ENCODE data around the gene ABCC1.

ABCC1 gene

DNA sequence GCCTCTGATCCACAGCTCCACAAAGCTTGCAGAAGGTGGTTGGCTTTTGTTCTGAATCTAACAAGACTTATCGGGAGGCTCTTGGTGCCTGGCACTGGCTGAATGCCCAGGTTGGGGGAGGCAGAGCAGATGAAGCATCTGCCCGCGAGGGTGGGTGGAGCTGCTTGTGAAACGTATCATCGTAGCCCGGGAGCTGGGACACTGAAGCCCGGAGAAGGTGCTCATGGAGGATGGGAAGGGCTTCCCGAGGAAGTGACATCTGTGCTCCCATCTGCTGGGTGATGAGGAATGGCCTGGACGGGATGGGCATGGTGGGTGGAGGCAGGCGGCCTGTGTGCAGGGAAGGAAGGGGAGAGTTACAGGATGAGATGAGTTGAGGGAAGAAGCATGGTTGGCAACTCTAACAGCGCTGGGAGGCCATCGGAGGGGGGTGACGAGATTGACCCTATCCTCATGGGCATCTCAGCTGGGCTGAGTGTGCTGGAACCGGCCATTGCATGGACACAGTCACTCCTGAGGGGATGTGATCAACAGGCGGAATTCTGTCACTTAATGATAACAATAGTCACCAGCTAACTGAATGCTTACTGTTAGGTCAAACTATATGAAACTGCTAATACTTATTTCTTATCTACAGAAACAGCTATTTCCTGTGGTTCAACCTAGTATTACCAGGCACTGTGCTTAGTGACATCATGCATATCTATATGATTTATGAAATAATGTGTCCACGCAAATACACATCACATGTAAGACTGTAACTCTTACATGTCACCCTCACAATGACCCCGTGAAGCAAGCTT, 171.2 kb downstream of the ABCC1 start:
- DNase-seq, result peak; percentile 63

DNA sequence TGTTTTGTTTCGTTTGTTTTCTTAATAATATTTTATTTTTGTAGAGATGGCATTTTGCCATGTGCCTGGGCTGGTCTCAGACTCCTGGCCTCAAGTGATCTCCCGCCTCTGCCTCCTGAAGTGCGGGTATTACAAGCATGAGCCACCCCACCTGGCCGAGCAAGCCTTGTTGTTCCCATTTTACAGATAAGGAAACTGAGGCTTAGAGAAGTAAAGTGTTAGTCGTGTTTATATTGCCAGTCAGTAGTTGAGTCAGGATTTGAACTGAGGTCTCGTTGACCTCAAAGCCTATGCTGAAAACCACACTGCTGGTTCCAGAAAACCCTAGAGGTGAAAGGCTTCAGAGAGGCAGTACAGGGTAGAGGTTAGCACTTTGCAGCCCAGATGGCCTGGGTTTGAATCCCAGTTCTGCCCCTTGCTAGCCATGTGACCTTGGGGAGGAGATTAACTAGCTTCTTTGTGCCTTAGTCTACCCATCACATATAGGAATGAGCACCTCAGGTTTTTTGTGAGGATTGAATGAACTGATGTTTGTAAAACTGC, 171.8 kb downstream of the ABCC1 start:
- DNase-seq, result no peak

DNA sequence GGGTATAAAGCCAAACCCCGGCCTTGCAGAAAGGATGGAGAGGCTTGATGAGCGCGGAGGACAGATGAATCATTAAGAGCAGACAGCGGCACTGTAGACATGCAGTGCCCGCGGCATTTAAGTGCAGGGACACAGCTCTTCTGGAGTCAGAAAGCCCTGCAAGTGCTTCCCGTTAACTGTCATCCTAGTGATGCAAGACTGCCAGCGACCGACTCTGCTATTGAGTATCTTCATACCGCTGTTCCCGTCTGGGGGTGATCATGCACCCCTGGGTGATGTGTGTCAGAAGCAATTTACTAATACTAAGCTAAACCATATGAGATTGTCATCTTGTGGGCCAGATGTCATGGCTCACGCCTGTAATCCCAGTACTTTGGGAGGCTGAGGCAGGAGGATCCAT, 172.8 kb downstream of the ABCC1 start:
- DNase-seq, result no peak

DNA sequence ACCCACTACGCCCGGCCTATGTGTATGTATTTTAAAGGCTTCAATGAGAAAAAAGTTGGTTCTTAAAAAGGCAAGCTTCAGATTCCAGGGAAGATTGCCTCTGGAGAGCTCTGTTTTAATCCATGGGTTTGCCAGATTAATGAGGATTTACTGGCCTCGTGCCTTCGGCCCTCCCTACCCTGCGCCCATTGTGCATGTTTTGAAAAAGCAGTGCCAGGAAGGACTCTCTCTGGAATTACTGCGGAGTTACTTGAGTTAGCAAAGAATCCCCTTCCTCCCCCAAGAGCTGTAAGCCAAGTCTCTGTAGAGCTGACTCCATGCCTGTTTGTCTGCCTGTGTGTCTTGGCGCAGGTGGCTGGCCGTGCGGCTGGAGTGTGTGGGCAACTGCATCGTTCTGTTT, 175.0 kb downstream of the ABCC1 start:
- DNase-seq, result no peak

DNA sequence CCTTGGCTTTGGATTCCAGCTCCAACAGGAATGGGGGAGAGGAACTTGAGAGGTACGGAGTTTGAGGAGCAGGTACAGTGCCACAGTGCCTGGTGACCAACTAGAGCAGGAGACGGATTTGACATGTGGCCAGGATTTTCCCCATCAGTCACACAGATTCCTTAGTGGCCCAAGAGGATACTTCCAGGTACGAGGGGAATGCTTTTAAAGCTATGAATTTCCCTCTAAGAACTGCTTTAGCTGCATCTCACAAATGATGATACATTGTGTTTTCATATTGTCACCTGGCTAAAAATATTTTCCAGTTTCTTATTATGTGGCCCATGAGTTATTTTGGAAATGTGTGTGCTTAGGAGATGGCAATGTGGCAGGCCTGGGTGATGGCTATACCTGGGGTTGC, 175.6 kb downstream of the ABCC1 start:
- DNase-seq, result no peak

DNA sequence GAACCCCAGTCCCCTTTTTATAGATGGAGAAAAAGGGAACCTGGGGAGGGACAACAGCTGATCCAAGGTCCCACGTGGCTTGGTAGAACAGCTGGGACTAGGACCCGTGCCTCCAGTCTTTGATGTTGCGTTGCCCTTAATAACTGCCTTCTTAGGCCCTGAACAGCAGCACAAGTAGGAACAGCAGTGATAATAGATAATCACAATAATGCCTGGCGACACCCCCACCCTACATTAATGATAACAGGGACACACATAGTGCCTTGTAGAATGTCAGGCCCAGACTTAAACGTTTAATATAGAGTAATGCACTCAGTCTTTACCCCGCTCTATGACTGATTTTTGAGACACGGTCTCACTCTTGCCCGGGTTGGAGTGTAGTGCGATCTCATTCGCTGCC, 177.5 kb downstream of the ABCC1 start:
- DNase-seq, result no peak

DNA sequence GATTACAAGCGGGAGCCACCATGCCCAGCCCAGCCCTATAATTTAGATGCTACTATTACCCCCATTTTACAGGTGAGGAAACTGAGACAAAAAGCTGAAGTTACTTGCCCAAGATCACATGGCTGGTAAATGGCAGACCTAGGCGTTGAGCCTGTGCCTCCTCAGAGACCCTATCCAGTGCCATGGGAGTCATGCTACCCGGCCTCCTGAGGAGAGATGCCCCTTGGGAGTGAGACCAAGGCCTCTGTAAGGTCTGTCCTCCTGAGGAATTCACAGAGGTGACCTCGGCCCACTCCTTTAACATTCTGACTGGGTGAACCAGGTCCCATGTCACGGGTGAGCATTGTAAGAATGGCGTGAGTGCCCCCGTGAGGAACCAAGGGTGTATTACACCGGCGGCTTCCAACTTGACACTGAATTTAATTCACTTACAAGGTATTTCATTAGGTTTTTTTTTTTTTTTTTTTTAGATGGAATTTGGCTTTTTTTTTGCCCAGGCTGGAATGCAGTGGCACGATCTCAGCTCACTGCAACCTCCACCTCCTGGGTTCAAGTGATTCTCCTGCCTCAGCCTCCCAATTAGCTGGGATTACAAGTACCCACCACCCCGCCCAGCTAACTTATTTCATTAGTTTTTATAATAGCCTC, 178.2 kb downstream of the ABCC1 start:
- peak; percentile 46 for DNase-seq

DNA sequence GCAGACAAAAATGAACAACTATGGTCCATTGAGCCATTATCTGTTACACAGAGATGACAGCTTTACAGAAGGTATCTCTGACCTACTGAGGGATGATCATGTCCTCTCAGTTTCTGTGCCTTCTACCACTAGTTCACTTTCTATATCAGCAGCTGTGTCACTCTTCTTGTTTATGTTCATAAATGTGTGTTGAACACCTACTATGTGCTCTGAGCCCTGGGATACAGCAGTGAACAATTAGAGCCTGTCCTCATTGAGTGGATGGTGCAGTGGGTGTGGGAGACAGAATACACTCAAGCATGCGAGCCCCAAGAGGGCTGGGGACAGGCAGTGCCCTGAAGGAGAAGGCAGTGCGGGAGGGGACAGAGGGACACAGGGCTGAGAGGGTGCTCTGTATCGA, 181.8 kb downstream of the ABCC1 start:
- no peak for DNase-seq

DNA sequence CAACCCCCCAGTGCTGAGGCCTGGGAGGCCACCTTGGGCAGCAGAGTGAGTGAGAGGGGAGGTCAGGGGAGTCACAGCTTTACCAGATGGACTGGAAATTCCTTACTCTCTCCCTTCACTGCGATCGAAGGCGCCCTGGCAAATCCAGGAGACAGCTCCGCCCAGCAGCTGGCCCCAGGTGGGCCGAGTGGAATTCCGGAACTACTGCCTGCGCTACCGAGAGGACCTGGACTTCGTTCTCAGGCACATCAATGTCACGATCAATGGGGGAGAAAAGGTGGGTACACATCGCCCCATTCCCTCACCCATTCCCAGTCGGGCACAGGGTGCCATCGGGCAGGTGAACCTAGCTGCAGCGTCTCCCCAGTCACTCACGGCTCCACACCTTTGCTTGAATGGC, 182.2 kb downstream of the ABCC1 start:
- no peak for DNase-seq

DNA sequence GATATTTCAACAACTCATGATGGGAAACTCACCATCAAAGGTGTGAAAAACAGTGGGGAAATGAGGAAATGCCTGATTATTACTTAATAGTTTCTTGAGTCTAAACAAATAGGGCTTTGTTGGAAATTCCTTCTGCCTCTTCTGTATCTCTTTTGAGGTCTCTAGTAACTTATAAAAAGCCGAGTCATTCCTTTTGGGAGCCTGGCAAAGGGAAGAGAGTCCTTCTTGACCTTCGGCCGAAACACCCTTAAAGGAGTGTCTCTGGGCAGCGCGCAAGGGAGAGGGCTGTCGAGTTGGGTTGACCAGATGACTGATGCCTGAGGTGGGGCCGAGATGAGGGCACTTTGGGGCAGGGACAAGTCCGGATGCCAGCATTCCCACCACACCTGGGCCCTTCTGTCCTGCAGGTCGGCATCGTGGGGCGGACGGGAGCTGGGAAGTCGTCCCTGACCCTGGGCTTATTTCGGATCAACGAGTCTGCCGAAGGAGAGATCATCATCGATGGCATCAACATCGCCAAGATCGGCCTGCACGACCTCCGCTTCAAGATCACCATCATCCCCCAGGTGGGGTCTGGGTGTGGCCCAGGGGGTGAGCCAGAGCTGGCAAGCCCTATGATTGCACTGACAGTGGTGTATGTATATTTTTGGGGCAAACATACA, 184.7 kb downstream of the ABCC1 start:
- DNase-seq, result no peak

DNA sequence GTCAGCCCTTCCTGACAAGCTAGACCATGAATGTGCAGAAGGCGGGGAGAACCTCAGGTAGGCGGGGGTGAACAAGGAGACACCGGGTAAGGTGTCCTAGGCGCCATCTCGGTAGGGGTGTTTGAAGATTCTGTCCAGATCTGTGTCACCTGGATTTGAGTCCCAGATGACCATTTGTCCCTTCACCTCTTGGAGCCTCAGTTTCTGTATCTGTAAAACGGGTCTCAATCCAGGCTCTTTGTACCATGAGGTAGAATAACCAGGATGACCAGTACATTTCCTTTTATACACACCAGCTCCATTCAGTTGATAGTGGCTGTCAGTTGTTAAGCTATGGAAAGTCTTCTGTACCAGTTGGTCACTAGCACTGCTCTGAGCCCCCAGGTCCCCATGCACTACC, 187.2 kb downstream of the ABCC1 start:
- DNase-seq, result no peak

DNA sequence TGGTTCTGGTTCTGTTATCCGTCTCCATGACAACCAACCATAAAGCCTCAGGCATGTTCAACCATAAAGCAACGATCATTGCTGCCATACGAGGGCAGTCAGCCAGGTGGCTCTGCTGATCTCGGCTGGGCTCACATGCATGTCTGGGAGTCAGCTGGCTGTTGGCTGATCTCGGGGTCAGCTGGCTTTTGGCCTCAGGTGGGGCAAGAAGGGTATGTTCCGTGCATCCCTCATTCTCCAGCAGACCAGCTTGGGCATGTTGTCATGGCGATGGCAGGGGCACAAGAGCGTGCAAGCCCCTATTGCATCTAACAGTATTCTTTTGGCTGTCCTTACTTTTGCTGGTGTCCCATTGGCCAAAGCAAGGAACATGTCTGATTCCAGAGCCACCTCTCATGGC, 187.7 kb downstream of the ABCC1 start:
- no peak for DNase-seq

DNA sequence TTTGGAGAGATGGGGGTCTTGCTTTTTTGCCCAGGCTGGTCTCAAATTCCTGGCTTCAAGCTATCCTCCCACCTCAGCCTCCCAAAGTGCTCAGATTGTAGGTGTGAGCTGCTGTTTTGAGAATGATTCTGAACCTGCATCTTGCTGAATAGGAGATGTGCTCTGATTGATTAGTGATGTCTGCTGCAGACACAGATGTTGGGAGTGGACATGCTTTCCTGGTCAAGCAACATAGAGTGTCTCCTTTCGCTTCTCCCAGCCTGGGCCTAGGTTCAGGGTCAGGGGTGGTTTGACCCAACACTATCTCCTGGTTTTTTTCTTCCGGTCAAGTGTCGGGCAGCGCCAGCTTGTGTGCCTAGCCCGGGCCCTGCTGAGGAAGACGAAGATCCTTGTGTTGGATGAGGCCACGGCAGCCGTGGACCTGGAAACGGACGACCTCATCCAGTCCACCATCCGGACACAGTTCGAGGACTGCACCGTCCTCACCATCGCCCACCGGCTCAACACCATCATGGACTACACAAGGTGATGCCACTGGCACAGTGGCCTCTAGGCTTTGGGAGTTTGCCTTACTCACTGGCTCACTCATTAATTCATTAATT, 188.7 kb downstream of the ABCC1 start:
- no peak for DNase-seq

DNA sequence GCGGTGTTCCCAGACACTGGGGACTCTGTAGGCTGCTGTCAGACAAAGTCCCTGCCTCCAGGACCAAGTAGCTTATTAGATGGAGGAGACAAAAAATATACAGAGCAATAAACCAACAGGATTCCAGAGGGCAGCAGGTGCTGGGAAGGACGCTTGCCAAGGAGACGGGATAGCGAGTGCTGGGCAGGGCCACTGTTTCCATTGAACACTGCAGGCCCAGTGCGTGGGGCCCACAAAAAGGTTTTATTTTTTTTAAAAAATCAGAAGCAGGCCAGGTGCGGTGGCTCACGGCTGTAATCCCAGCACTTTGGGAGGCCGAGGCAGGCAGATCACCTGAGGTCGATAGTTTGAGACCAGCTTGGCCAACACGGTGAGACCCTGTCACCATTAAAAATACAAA, 189.6 kb downstream of the ABCC1 start:
- no peak for DNase-seq

DNA sequence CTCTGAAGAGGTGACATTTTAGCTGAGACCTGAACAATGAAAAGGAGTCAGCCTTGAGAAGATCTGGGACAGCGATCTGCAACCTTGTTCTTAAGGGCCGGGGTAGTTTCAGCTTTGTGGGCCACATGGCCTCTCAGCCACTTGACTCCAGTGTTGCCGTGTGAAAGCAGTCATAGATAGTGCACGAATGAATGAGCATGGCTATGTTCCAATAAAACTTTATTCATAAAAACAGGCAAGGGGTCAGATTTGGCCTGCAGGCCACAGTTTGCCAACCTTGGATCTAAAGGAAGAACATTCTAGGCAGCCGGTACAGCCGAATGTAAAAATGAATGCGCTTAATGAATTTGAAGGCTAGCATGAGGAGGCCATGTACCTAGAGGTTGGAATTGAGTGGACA, 190.4 kb downstream of the ABCC1 start:
- DNase-seq, result no peak

DNA sequence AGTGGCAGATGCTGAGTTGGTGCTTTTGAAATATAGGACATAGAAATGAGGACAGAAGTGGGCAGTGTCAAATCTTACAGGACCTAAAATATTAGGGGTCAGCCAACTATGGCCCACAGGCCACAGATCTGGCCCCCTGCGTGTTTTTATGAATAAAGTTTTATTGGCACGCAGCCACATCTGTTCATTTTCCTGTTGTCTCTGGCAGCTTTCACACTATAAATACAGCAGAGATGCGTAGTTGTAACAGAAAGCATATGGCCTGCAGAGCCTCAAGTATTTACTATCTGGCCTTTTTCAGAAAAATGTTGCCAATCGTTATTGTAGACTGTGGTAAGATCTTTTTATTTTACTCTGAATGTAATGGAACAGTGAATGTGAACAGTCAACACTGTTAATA, 191.1 kb downstream of the ABCC1 start:
- no peak for DNase-seq

DNA sequence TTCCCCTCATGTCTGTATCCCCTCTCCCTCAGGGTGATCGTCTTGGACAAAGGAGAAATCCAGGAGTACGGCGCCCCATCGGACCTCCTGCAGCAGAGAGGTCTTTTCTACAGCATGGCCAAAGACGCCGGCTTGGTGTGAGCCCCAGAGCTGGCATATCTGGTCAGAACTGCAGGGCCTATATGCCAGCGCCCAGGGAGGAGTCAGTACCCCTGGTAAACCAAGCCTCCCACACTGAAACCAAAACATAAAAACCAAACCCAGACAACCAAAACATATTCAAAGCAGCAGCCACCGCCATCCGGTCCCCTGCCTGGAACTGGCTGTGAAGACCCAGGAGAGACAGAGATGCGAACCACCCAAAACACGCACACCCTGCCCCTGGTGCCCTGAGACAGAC, 191.7 kb downstream of the ABCC1 start:
- DNase-seq, result no peak

DNA sequence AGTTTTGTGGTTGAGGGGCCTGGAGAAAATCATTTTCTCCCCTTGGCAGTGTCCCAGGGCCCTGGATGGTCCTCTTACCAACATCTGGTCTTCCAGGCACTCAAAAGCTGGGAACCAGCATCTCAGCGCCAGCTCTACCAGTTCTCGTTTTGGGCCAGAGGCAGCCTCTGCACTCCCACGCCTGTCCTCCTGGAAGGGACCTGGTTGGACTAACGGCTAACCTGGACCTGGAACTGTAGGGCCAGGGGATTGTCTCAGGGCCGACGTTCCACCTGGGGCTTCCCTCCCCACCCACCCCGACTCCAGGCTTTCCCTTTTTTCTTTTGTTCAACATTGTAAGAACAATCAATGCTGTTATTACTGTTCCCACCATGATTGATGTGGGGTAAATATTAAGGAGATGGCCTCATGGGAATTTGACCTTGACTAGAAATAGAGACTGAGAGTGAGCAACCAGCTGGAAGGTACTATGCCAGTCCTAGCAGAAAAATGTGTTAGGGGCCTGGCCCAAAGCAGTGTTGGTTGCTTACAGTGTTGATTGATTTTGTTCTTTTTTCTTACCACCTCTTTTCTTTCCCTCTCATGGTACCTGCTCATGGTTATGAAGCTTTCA, 192.5 kb downstream of the ABCC1 start:
- no peak for DNase-seq

DNA sequence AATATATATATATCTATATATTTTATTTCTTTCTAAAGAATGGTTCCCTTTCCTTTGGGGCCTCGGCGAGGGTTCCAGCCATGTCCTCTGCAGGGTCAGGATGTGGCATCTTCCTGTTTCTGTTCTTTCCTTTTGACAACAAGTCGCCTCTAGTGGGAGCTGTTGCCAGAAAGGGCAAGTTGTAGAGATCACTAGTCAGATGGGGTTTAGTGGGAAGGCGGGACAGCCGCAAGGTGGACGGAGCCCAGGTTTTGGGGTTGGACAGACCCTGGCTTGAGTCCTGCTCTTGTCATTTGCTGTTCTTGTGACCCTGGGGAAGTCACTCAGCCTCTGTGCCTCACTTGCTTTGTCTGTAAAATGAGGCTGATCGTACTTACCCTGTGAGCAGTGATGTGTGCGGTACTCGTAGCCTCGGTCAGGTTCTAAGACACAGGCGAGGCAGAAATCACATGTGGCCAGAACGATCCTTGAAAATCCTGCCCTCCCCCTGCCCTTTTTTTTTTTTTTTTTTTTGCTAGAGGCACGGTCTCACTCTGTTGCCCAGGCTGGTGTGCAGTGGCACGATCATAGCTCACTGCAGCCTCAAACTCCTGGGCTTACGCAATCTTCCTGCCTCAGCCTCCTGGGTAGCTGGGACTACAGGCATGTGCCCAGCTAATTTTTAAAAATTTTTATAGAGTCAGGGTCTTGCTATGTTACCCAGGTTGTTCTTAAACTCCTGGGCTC, 193.8 kb downstream of the ABCC1 start:
- DNase-seq, result no peak

DNA sequence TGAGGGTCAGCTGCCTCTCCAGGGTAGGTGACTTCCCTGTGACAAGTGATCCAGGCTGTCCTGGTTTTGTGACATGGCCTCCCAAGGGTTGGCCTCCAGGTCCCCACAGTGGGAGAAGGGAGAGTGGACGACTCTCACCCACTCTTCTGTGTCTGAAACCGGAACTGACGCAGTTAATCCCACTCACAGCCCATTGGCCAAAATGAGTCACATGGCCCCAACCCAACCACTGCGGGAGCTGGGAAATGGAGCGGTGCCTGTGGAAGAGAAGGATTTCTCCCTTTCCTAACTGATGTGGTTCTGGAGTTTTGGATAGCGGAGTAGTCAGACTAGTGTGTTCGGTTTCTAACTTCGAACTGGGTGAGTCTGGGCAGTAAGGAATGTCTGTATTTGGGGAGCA, 194.5 kb downstream of the ABCC1 start:
- no peak for DNase-seq

DNA sequence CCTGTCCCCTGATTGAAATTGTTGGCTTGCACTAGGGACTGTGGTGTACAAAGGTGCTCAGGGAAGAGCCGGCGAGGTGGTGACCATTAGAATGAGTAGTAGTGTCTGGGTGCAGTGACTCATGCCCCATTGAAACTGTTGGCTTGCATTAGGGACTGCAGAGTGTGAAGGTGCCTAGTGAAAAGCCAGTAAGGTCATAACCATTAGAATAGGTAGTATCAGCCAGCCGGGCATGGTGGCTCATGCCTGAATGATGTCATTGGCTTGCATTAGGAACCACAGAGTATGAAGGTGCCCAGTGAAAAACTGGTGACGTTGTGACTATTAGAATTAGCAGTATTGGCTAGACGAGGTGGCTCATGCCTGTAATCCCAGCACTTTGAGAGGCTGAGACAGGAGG, 195.0 kb downstream of the ABCC1 start:
- no peak for DNase-seq

DNA sequence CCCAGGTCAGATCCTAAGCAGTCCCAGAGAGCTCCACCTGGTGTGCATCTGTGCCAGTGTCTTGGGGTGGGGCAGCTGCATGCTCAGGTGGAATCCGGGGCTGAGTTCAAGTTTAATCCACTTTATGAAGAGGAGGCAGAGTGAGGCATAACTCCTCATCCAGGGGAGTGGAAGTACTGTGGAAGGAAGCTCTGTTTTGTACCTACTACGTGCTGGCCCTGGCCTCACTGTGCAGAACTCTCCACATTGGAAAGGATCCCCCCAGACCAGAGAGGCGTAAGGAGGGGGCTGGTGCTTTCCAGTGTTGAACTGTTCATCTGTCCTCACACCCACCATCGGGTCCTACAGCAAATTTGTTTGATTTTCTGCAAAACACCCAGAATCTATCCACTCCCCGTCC, 195.9 kb downstream of the ABCC1 start:
- DNase-seq, result no peak

Measured in NCI-H2107 (cell line).